HEK293 (cell line): Measurements from ENCODE around the gene SREBF1.

ENCODE experiments used
- ATF2 ChIP-seq: fragments of 450-650 bp; formaldehyde crosslinking; IDR thresholded peaks from 2 replicates; pipeline ENCODE4 v1.5.1; 2016; ENCODE audit warnings: missing biosample characterization, missing genetic modification characterization, low read depth
- FEZF1 ChIP-seq: fragments of 450-650 bp; formaldehyde crosslinking; IDR thresholded peaks from 2 replicates; pipeline ENCODE4 v1.5.1; 2016; ENCODE audit warnings: missing biosample characterization, missing genetic modification characterization
- HOXC10 ChIP-seq: sonication (generic); formaldehyde crosslinking; IDR thresholded peaks from 2 replicates; pipeline ENCODE4 v1.8.1; 2023; ENCODE audit warnings: mild to moderate bottlenecking, missing genetic modification reagents
- MYNN ChIP-seq: fragments of 450-650 bp; formaldehyde crosslinking; IDR thresholded peaks from 2 replicates; pipeline ENCODE4 v1.5.1; 2016; ENCODE audit warnings: missing biosample characterization, missing genetic modification characterization, borderline replicate concordance
- MZF1 ChIP-seq: fragments of 450-650 bp; formaldehyde crosslinking; IDR thresholded peaks from 2 replicates; pipeline ENCODE4 v1.5.1; 2017; ENCODE audit warnings: missing biosample characterization, missing genetic modification characterization, borderline replicate concordance
- PBX3 ChIP-seq: sonication (generic); formaldehyde crosslinking; IDR thresholded peaks from 2 replicates; pipeline ENCODE4 v1.8.1; 2022; ENCODE audit warnings: mild to moderate bottlenecking, moderate library complexity, missing genetic modification reagents
- PRDM1 ChIP-seq: fragments of 450-650 bp; formaldehyde crosslinking; IDR thresholded peaks from 2 replicates; pipeline ENCODE4; 2016; ENCODE audit warnings: missing biosample characterization, missing genetic modification characterization
- PRDM4 ChIP-seq: fragments of 450-650 bp; formaldehyde crosslinking; IDR thresholded peaks from 2 replicates; pipeline ENCODE4 v1.5.1; 2017; ENCODE audit warnings: missing biosample characterization, missing genetic modification characterization
- SP7 ChIP-seq: fragments of 450-650 bp; formaldehyde crosslinking; IDR thresholded peaks from 2 replicates; pipeline ENCODE4 v1.5.1; 2016; ENCODE audit warnings: missing biosample characterization, missing genetic modification characterization
- ZNF112 ChIP-seq: fragments of 450-650 bp; formaldehyde crosslinking; IDR thresholded peaks from 2 replicates; pipeline ENCODE4 v1.5.0; 2017; ENCODE audit warnings: missing biosample characterization, missing genetic modification characterization
- ZNF138 ChIP-seq: fragments of 450-650 bp; formaldehyde crosslinking; IDR thresholded peaks from 2 replicates; pipeline ENCODE4 v1.5.1; 2016; ENCODE audit warnings: missing biosample characterization, missing genetic modification characterization, borderline replicate concordance
- ZNF155 ChIP-seq: fragments of 450-650 bp; formaldehyde crosslinking; IDR thresholded peaks from 2 replicates; pipeline ENCODE4 v1.5.1; 2016; ENCODE audit warnings: missing biosample characterization, missing genetic modification characterization
- ZNF19 ChIP-seq: fragments of 450-650 bp; formaldehyde crosslinking; IDR thresholded peaks from 2 replicates; pipeline ENCODE4; 2016; ENCODE audit warnings: missing biosample characterization, missing genetic modification characterization, low read depth
- ZNF214 ChIP-seq: fragments of 450-650 bp; formaldehyde crosslinking; IDR thresholded peaks from 2 replicates; pipeline ENCODE4 v1.5.1; 2017; ENCODE audit warnings: missing biosample characterization, mild to moderate bottlenecking, missing genetic modification characterization, borderline replicate concordance
- ZNF239 ChIP-seq: fragments of 450-650 bp; formaldehyde crosslinking; IDR thresholded peaks from 2 replicates; pipeline ENCODE4 v1.5.1; 2016; ENCODE audit warnings: missing biosample characterization, missing genetic modification characterization
- ZNF311 ChIP-seq: fragments of 450-650 bp; formaldehyde crosslinking; IDR thresholded peaks from 2 replicates; pipeline ENCODE4 v1.5.1; 2017; ENCODE audit warnings: missing biosample characterization, missing genetic modification characterization, borderline replicate concordance
- ZNF37A ChIP-seq: fragments of 450-650 bp; IDR thresholded peaks from 2 replicates; pipeline ENCODE4 v1.5.1; 2018; ENCODE audit warnings: missing biosample characterization, missing genetic modification characterization
- ZNF521 ChIP-seq: fragments of 450-650 bp; formaldehyde crosslinking; IDR thresholded peaks from 2 replicates; pipeline ENCODE4 v1.5.1; 2017; ENCODE audit warnings: missing biosample characterization, mild to moderate bottlenecking, missing genetic modification characterization
- ZNF560 ChIP-seq: fragments of 450-650 bp; formaldehyde crosslinking; IDR thresholded peaks from 2 replicates; pipeline ENCODE4 v1.5.1; 2017; ENCODE audit warnings: missing biosample characterization, missing genetic modification characterization, borderline replicate concordance
- ZNF580 ChIP-seq: fragments of 450-650 bp; formaldehyde crosslinking; IDR thresholded peaks from 2 replicates; pipeline ENCODE4 v1.5.1; 2016; ENCODE audit warnings: missing biosample characterization, missing genetic modification characterization
- ZNF585B ChIP-seq: fragments of 450-650 bp; formaldehyde crosslinking; IDR thresholded peaks from 2 replicates; pipeline ENCODE4 v1.5.1; 2016; ENCODE audit warnings: missing biosample characterization, missing genetic modification characterization
- ZNF645 ChIP-seq: fragments of 450-650 bp; formaldehyde crosslinking; IDR thresholded peaks from 2 replicates; pipeline ENCODE4; 2016; ENCODE audit warnings: missing biosample characterization, missing genetic modification characterization
- ZNF692 ChIP-seq: fragments of 450-650 bp; formaldehyde crosslinking; IDR thresholded peaks from 2 replicates; pipeline ENCODE4 v1.5.1; 2016; ENCODE audit warnings: missing biosample characterization, missing genetic modification characterization
- ZNF747 ChIP-seq: fragments of 450-650 bp; formaldehyde crosslinking; IDR thresholded peaks from 2 replicates; pipeline ENCODE4 v1.5.1; 2016; ENCODE audit warnings: missing biosample characterization, missing genetic modification characterization
- ZNF785 ChIP-seq: fragments of 450-650 bp; formaldehyde crosslinking; IDR thresholded peaks from 2 replicates; pipeline ENCODE4 v1.5.1; 2016; ENCODE audit warnings: missing biosample characterization, missing genetic modification characterization
- ZNF791 ChIP-seq: fragments of 450-650 bp; formaldehyde crosslinking; IDR thresholded peaks from 2 replicates; pipeline ENCODE4 v1.5.1; 2016; ENCODE audit warnings: missing biosample characterization, missing genetic modification characterization
- ZNF837 ChIP-seq: fragments of 450-650 bp; formaldehyde crosslinking; IDR thresholded peaks from 2 replicates; pipeline ENCODE4 v1.5.1; 2016; ENCODE audit warnings: missing biosample characterization, missing genetic modification characterization
- ZSCAN18 ChIP-seq: fragments of 450-650 bp; formaldehyde crosslinking; IDR thresholded peaks from 2 replicates; pipeline ENCODE4 v1.5.1; 2016; ENCODE audit warnings: missing biosample characterization, missing genetic modification characterization
- ZSCAN4 ChIP-seq: fragments of 450-650 bp; formaldehyde crosslinking; IDR thresholded peaks from 2 replicates; pipeline ENCODE4 v1.5.1; 2017; ENCODE audit warnings: missing biosample characterization, missing genetic modification characterization

Gene SREBF1

GRCh38 chr17:17810084-17810894, 26.5 kb downstream of the SREBF1 start (continued):
- TF ChIP-seq HOXC10 (CRISPR knock-in tag) = no peak
- no peak for TF ChIP-seq ZNF560 (tag by site-specific recombination)
- TF ChIP-seq ZNF791 (tag by site-specific recombination) = no peak
- no peak for TF ChIP-seq ZNF112 (tag by site-specific recombination)
- TF ChIP-seq FEZF1 (tag by site-specific recombination) = no peak
- TF ChIP-seq PRDM4 = no peak
- no peak for TF ChIP-seq ZNF580
- TF ChIP-seq ZNF37A (tag by site-specific recombination) = no peak
- TF ChIP-seq ZNF785 (tag by site-specific recombination) = no peak
- no peak for TF ChIP-seq MYNN (tag by site-specific recombination)
- TF ChIP-seq ATF2 (tag by site-specific recombination) = no peak
- no peak for TF ChIP-seq SP7 (tag by site-specific recombination)
- no peak for TF ChIP-seq MZF1 (tag by site-specific recombination)
- TF ChIP-seq ZNF311 (tag by site-specific recombination) = no peak
- TF ChIP-seq ZNF155 = no peak
- TF ChIP-seq ZNF645 (tag by site-specific recombination) = no peak
- no peak for TF ChIP-seq ZNF138
- TF ChIP-seq ZNF239 (tag by site-specific recombination) = no peak
- TF ChIP-seq ZNF837 (tag by site-specific recombination) = no peak
- TF ChIP-seq ZNF585B (tag by site-specific recombination) = no peak
- no peak for TF ChIP-seq ZSCAN18 (tag by site-specific recombination)
- TF ChIP-seq PRDM1 = no peak
- no peak for TF ChIP-seq ZNF692 (tag by site-specific recombination)
- no peak for TF ChIP-seq ZNF19 (tag by site-specific recombination)
- no peak for TF ChIP-seq ZNF214 (tag by site-specific recombination)
- no peak for TF ChIP-seq ZNF521
- no peak for TF ChIP-seq ZNF747 (tag by site-specific recombination)
- TF ChIP-seq PBX3 (CRISPR knock-in tag) = no peak
- no peak for TF ChIP-seq ZSCAN4 (tag by site-specific recombination)
